Caco-2 (cell line): ENCODE data around the gene CPA3. TPM values are rescaled to one million over a fixed set of nuclear protein-coding genes. Genes with fewer than 3 reads are reported as not detected.

ENCODE experiments used
- BruUV-seq: library from RNA; stranded (reverse); fragments of 400-500 nt; replicated peaks from 2 replicates; lab custom pipeline; 2021; lab: Mats Ljungman, UMichigan
- CTCF ChIA-PET: fragments of 300-600 bp; sonication (Branson Sonifier 250); formaldehyde crosslinking; loops from one replicate; lab custom pipeline; 2022; ENCODE audit warnings: antibody characterized with exemption; lab: Charles Lee
- POLR2A ChIA-PET: fragments of 300-600 bp; sonication (Branson Sonifier 250); formaldehyde crosslinking; loops from one replicate; lab custom pipeline; 2022; ENCODE audit warnings: antibody characterized with exemption; lab: Charles Lee
- DNase-seq, 2 experiments: peaks; one replicate each; pipeline versions ENCODE4 v3.0.0 to v3.0.0-alpha.2; 2020 to 2022
- H3K27me3 ChIP-seq: replicated peaks from 2 replicates; pipeline ENCODE4 v1.6.0; 2011; ENCODE audit warnings: low read length; ENCODE audit not compliant: control insufficient read depth, insufficient read depth
- H3K36me3 ChIP-seq: 2 replicates; pipeline ENCODE4 v1.5.1; 2011; ENCODE audit warnings: low read length; ENCODE audit not compliant: control insufficient read depth, insufficient read depth
- H3K4me1 ChIP-seq: fragments of 250-450 bp; sonication (Bioruptor Pico); 2 replicates; pipeline ENCODE4 v1.5.1; 2020; ENCODE audit warnings: mild to moderate bottlenecking
- H3K4me3 ChIP-seq: 2 replicates; pipeline ENCODE4 v1.5.1; 2011; ENCODE audit warnings: low read depth, mild to moderate bottlenecking, control low read depth, low read length
- H3K9me3 ChIP-seq: fragments of 250-450 bp; sonication (Bioruptor Pico); 2 replicates; pipeline ENCODE4 v1.5.1; 2020; ENCODE audit warnings: mild to moderate bottlenecking, moderate library complexity
- H3K27ac Mint-ChIP-seq: one replicate; pipeline ENCODE4 v1.8.0; 2022; ENCODE audit warnings: mixed read lengths; ENCODE audit not compliant: unreplicated experiment
- H3K27me3 Mint-ChIP-seq: one replicate; pipeline ENCODE4 v1.8.0; 2022; ENCODE audit warnings: mixed read lengths; ENCODE audit not compliant: insufficient read depth, unreplicated experiment
- H3K36me3 Mint-ChIP-seq: one replicate; pipeline ENCODE4 v1.8.0; 2022; ENCODE audit warnings: mild to moderate bottlenecking, mixed read lengths; ENCODE audit not compliant: insufficient read depth, unreplicated experiment
- H3K4me1 Mint-ChIP-seq: one replicate; pipeline ENCODE4 v1.8.0; 2022; ENCODE audit warnings: low read depth, mixed read lengths; ENCODE audit not compliant: unreplicated experiment
- H3K4me3 Mint-ChIP-seq: one replicate; pipeline ENCODE4 v1.8.0; 2022; ENCODE audit warnings: mild to moderate bottlenecking, moderate library complexity, mixed read lengths; ENCODE audit not compliant: unreplicated experiment
- H3K9me3 Mint-ChIP-seq: one replicate; pipeline ENCODE4 v1.8.0; 2022; ENCODE audit warnings: mixed read lengths; ENCODE audit not compliant: unreplicated experiment
- CTCF ChIP-seq, 2 experiments: fragments of 200-600 bp in 1 of 2; IDR thresholded peaks; 1 replicate in 1 of 2; 2 replicates in 1 of 2; pipeline versions ENCODE4 v1.5.1 to v1.8.0; 2011 to 2022; ENCODE audit warnings: antibody characterized with exemption in 1 of 2, control low read depth in 1 of 2, inconsistent platforms in 1 of 2, low read depth in 1 of 2, low read length in 1 of 2, mild to moderate bottlenecking in 1 of 2, moderate library complexity in 1 of 2; ENCODE audit not compliant: insufficient read depth in 1 of 2, severe bottlenecking in 1 of 2, unreplicated experiment in 1 of 2
- intact Hi-C: fragments of 100-400 bp; cut with micrococcal nuclease; formaldehyde crosslinking; loops from one replicate; pipeline ENCODE4 v1.10.0; 2022; ENCODE audit not compliant: unreplicated experiment
- total RNA-seq: library from RNA; stranded (reverse); gene quantifications from 2 replicates; pipeline ENCODE4 v1.2.3, GENCODE V29; 2022

CPA3 gene
- total RNA-seq, 1 experiment from 2014 or later, result not detected

DNA sequence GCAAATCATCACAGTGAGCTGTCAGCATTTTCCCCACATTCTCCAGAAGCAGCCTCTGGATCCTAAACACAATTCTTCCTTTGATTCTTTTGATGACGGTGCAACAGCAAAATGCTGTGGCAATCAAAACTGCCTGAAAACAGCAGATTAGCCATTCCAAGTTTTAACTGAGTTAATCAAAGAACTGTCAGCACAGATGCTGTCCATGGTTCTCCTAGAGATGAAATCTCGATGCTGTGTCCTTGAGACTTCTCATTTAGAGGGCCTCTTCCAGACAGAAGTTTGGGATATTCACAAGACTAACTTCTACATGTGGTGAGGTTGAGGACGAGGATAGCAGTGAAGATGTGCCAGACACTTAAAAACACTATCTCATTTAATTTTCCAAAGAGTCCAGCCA, 75.9 kb downstream of the CPA3 start:
- ChIA-PET POLR2A (no interaction called here), CTCF (no interaction called here)
- peaks cover 29% of the 10 kb centered on the region for H3K27me3 Mint-ChIP-seq

DNA sequence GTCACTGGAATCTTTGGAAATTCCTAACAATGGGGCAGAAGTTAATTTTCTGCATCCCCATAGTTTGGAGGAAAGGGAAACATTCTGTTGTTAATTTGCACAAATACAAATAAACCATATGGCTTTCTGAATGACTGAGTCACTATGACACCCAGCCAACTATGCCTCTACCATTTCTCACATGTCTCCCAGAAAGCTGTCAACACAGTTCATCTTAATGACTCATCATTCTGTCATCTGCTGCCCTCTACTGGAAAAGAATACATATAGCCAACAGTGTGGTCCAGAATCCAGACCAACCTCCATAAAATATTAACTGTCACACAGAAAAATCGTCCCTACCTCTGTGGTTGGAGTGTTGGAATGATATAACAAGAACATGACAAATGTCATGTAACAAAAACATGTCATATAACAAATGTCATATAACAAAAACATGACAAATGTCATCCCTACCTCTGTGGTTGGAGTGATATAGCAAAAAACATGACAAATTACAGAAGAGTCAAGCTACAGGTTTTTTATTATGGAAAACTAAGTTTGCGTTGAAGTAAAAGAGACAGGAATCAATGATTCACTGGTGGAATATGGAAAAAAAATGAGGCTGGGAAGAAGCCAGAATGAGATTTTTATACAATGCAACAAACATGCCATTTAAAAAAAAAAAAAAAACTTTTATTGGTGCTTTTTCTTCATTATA, 78.6 kb downstream of the CPA3 start:
- Histone ChIP-seq H3K4me3 (no peak overlapping the region), H3K9me3 (no peaks in the 10 kb centered on the region), H3K27me3 (no peaks in the 10 kb centered on the region; the same call in 1 of the 2 replicates), H3K4me1 (no peaks in the 10 kb centered on the region), H3K36me3 (no peaks in the 10 kb centered on the region)
- DNase-seq, result peak in 1 of 2 experiments; percentile 61
- intact Hi-C loops, result loop anchor here (1.0 kb wide), 3 partner anchors 82 to 564 kb away; no protein-coding TSS in a partner anchor
- Mint-ChIP-seq H3K27ac (no peak overlapping the region), H3K4me1 (no peaks in the 10 kb centered on the region), H3K36me3 (peaks cover 11% of the 10 kb centered on the region), H3K9me3 (no peaks in the 10 kb centered on the region), H3K27me3 (peaks cover 14% of the 10 kb centered on the region), H3K4me3 (no peak overlapping the region)
- BruUV-seq, result no TSS peak
- peak; percentile 55 to 69 for TF ChIP-seq CTCF (IDR thresholded peaks at IDR 0.05; ENCODE audit: insufficient read depth in 1 of 2, low read depth in 1 of 2, low read length in 1 of 2, severe bottlenecking in 1 of 2, unreplicated experiment in 1 of 2)
- POLR2A ChIA-PET, result no interaction called here
- CTCF ChIA-PET, result no interaction called here

More for the DNA sequence above, 75.9 kb downstream of the CPA3 start:
- Histone ChIP-seq H3K4me1 (no peaks in the 10 kb centered on the region), H3K9me3 (no peaks in the 10 kb centered on the region), H3K36me3 (no peaks in the 10 kb centered on the region), H3K27me3 (no peaks in the 10 kb centered on the region; the same call in 1 of the 2 replicates), H3K4me3 (no peak overlapping the region)
- Mint-ChIP-seq H3K4me1 (no peaks in the 10 kb centered on the region), H3K36me3 (peaks cover 5% of the 10 kb centered on the region), H3K4me3 (no peak overlapping the region), H3K27ac (no peak overlapping the region), H3K9me3 (no peaks in the 10 kb centered on the region)
- TF ChIP-seq CTCF (IDR thresholded peaks at IDR 0.05; ENCODE audit: insufficient read depth in 1 of 2, low read depth in 1 of 2, low read length in 1 of 2, severe bottlenecking in 1 of 2, unreplicated experiment in 1 of 2), result no peak
- BruUV-seq, result no TSS peak
- no peak for DNase-seq
- intact Hi-C loops, result no loop called here

DNA sequence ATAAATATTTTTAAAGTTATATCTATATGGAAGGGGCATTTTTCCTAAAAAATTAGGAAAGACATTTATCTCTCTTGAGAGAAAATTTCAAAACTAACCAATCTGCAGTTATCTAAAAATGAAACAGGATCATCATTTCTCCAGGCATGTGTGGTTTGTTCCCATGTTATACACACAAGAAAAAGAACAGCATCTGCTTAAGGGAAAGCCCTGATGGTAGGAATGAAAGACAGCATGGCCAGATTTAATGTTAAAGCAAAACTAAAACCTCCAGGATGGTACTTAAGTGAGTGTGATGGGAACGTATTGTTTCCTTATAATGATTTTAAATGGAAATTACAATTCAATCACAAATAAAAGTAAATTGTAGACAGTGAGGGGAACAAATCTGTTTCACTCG, 80.0 kb downstream of the CPA3 start:
- no peaks in the 10 kb centered on the region for H3K36me3 ChIP-seq
- no peaks in the 10 kb centered on the region for H3K9me3 ChIP-seq
- intact Hi-C loops, result no loop called here
- DNase-seq, result no peak
- no peaks in the 10 kb centered on the region for H3K9me3 Mint-ChIP-seq
- ChIA-PET CTCF (interaction anchor here (0.9 kb wide), 1 partner anchor 83 kb away, joined by 3 read pairs; no protein-coding TSS in a partner anchor), POLR2A (no interaction called here)
- H3K27me3 Mint-ChIP-seq, result peaks cover 7% of the 10 kb centered on the region
- no TSS peak for BruUV-seq
- H3K36me3 Mint-ChIP-seq, result peaks cover 11% of the 10 kb centered on the region
- H3K4me3 ChIP-seq, result no peak overlapping the region
- no peak for TF ChIP-seq CTCF (IDR thresholded peaks at IDR 0.05; ENCODE audit: insufficient read depth in 1 of 2, low read depth in 1 of 2, low read length in 1 of 2, severe bottlenecking in 1 of 2, unreplicated experiment in 1 of 2)
- H3K27me3 ChIP-seq, result no peaks in the 10 kb centered on the region; the same call in 1 of the 2 replicates
- H3K27ac Mint-ChIP-seq, result no peak overlapping the region
- no peaks in the 10 kb centered on the region for H3K4me1 Mint-ChIP-seq
- no peak overlapping the region for H3K4me3 Mint-ChIP-seq
- no peaks in the 10 kb centered on the region for H3K4me1 ChIP-seq

Other genes starting within 250 kb of the CPA3 start
- not detected in 2 replicates for gene AGTR1, start 167.4 kb upstream of the CPA3 start, total RNA-seq
- gene CPB1, start 37.5 kb upstream of the CPA3 start, total RNA-seq, result not detected in 2 replicates
- gene GYG1, start 126.2 kb downstream of the CPA3 start, total RNA-seq, result 28.0 and 29.2 TPM in 2 replicates
- gene HLTF, start 221.2 kb downstream of the CPA3 start, total RNA-seq, result 50.2 and 53.0 TPM in 2 replicates